Stimulated activated CD4-positive, alpha-beta T cell treated with anti-CD3 and anti-CD28 coated beads, Interleukin-2, amount 100 ng/mL, for 4 hours (primary cell): ENCODE measurements around the gene UBE2K.
A peak's percentile ranks its signal among the peaks of the same experiment; 100 is the strongest.
"Not testable (repeated sequence)": the region's sequence is repeated elsewhere in the genome, so short reads cannot be mapped to it uniquely, and the experiment has no call there.

Experiments
- DNase-seq: peaks from one replicate; pipeline ENCODE4 v3.0.0-alpha.2; 2020; ENCODE audit warnings: low read depth

Gene UBE2K

GRCh38 chr4:39689970-39690369, 8.0 kb upstream of the UBE2K start:
- DNase-seq: no peak

GRCh38 chr4:39698424-39699009, 581 bp downstream of the UBE2K start:
- DNase-seq: peak; percentile 18

- DNase-seq: no peak
Observed at GRCh38 chr4:39699687-39700409, 1.9 kb downstream of the UBE2K start.

- no peak for DNase-seq
Observed at GRCh38 chr4:39700554-39700953, 2.6 kb downstream of the UBE2K start.

GRCh38 chr4:39702716-39703115, 4.8 kb downstream of the UBE2K start:
- no peak for DNase-seq

- DNase-seq: not testable (repeated sequence)
Observed at GRCh38 chr4:39704789-39705188, 6.9 kb downstream of the UBE2K start.

- DNase-seq: no peak
Observed at GRCh38 chr4:39706334-39706733, 8.4 kb downstream of the UBE2K start.

GRCh38 chr4:39706741-39707511, 9.0 kb downstream of the UBE2K start:
- DNase-seq: no peak

GRCh38 chr4:39710098-39710896, 12.4 kb downstream of the UBE2K start:
- DNase-seq: no peak

GRCh38 chr4:39712819-39713607, 15.1 kb downstream of the UBE2K start:
- DNase-seq: no peak

GRCh38 chr4:39713691-39714090, 15.8 kb downstream of the UBE2K start:
- DNase-seq: no peak

GRCh38 chr4:39714166-39714565, 16.2 kb downstream of the UBE2K start:
- no peak for DNase-seq

- no peak for DNase-seq
Observed at GRCh38 chr4:39715788-39716187, 17.9 kb downstream of the UBE2K start.

- DNase-seq: no peak
Observed at GRCh38 chr4:39716356-39716755, 18.4 kb downstream of the UBE2K start.

GRCh38 chr4:39717743-39718142, 19.8 kb downstream of the UBE2K start:
- not testable (repeated sequence) for DNase-seq

- no peak for DNase-seq
Observed at GRCh38 chr4:39718366-39719323, 20.7 kb downstream of the UBE2K start.

GRCh38 chr4:39719804-39720580, 22.1 kb downstream of the UBE2K start:
- no peak for DNase-seq

- DNase-seq: not testable (repeated sequence)
Observed at GRCh38 chr4:39721273-39721672, 23.3 kb downstream of the UBE2K start.

- DNase-seq: no peak
Observed at GRCh38 chr4:39721788-39722187, 23.9 kb downstream of the UBE2K start.
